AG08395 (cell line): ENCODE data around the gene MARK4.
"Not testable (repeated sequence)": the region's sequence is repeated elsewhere in the genome, so short reads cannot be mapped to it uniquely, and the experiment has no call there.

Source experiments
- DNase-seq: peaks from one replicate; pipeline ENCODE4 v3.0.0; 2012; ENCODE audit warnings: mixed read lengths, low spot score

The MARK4 gene

GRCh38 chr19:45243144-45243732 lies 7.8 kb upstream of the MARK4 start:
- DNase-seq, result no peak

GRCh38 chr19:45244133-45244794 lies 6.8 kb upstream of the MARK4 start:
- DNase-seq, result no peak

- no peak for DNase-seq
Measured at GRCh38 chr19:45245334-45245787, 5.7 kb upstream of the MARK4 start, which contains the start of gene EXOC3L2. Gene EXOC3L2, minus strand, starts transcription at chr19:45245407. Its CDS starts 6,362 bp downstream, at chr19:45239045.

GRCh38 chr19:45245826-45246225 lies 5.2 kb upstream of the MARK4 start:
- DNase-seq, result no peak

GRCh38 chr19:45247136-45247535 lies 3.9 kb upstream of the MARK4 start:
- no peak for DNase-seq

GRCh38 chr19:45249261-45250033 lies 1.6 kb upstream of the MARK4 start:
- no peak for DNase-seq

GRCh38 chr19:45250216-45250831 lies 747 bp upstream of the MARK4 start:
- no peak for DNase-seq

GRCh38 chr19:45251452-45252354 lies 632 bp downstream of the MARK4 start:
- peak; percentile 48 for DNase-seq

- peak; percentile 69 for DNase-seq
Measured at GRCh38 chr19:45253396-45254027, 2.4 kb downstream of the MARK4 start.

- DNase-seq, result no peak
Measured at GRCh38 chr19:45254044-45254531, 3.0 kb downstream of the MARK4 start.

- DNase-seq, result no peak
Measured at GRCh38 chr19:45255611-45256157, 4.6 kb downstream of the MARK4 start.

GRCh38 chr19:45256836-45257235 lies 5.8 kb downstream of the MARK4 start:
- no peak for DNase-seq

GRCh38 chr19:45258862-45259261 lies 7.8 kb downstream of the MARK4 start:
- DNase-seq, result no peak

- DNase-seq, result no peak
Measured at GRCh38 chr19:45262570-45262969, 11.5 kb downstream of the MARK4 start.

- no peak for DNase-seq
Measured at GRCh38 chr19:45263013-45263412, 11.9 kb downstream of the MARK4 start.

- no peak for DNase-seq
Measured at GRCh38 chr19:45264781-45265317, 13.8 kb downstream of the MARK4 start.

GRCh38 chr19:45265375-45265774 lies 14.3 kb downstream of the MARK4 start:
- DNase-seq, result no peak

GRCh38 chr19:45267296-45267695 lies 16.2 kb downstream of the MARK4 start:
- DNase-seq, result no peak

- not testable (repeated sequence) for DNase-seq
Measured at GRCh38 chr19:45269939-45270338, 18.9 kb downstream of the MARK4 start.

GRCh38 chr19:45271098-45271734 lies 20.1 kb downstream of the MARK4 start:
- no peak for DNase-seq
